Mammary epithelial cell (primary cell): ENCODE results near the gene KDM4B.

Experiments used
- EZH2 ChIP-seq: IDR thresholded peaks from 2 replicates; pipeline ENCODE4 v1.6.1; 2012; ENCODE audit warnings: low read length, inconsistent platforms, borderline replicate concordance
- TF ChIP-seq, protein P1 (sequence below), 2 donors: IDR thresholded peaks in 1 of 2; conservative IDR thresholded peaks in 1 of 2; 2 replicates each; pipeline ENCODE4 v1.5.1; 2011 to 2012; ENCODE audit warnings: inconsistent platforms in 2 of 2, low read length in 2 of 2, mild to moderate bottlenecking in 2 of 2, control low read depth in 1 of 2, low read depth in 1 of 2; ENCODE audit not compliant: insufficient read depth in 1 of 2; ENCODE audit errors: extremely low read depth in 1 of 2

DNA sequence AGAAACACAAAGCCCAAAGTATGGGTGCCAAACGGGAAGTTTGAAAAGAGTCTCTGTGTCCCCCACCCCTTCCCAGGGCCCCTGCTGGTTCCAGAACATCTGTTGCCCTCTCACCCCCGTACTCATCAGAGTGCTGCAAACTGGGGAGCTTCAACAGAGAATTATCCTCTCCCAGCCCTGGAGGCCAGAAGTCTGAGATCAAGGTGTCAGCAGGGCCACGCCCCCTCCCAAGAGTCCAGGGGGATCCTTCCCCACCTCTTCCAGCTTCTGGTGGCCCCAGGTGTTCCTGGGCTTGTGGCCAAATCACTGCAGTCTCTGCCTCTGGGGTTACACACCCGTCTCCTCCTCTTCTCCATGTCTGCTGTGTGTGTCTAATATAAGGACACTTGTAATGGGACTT lies 188.3 kb downstream of the KDM4B start:
- TF ChIP-seq, protein P1, sequence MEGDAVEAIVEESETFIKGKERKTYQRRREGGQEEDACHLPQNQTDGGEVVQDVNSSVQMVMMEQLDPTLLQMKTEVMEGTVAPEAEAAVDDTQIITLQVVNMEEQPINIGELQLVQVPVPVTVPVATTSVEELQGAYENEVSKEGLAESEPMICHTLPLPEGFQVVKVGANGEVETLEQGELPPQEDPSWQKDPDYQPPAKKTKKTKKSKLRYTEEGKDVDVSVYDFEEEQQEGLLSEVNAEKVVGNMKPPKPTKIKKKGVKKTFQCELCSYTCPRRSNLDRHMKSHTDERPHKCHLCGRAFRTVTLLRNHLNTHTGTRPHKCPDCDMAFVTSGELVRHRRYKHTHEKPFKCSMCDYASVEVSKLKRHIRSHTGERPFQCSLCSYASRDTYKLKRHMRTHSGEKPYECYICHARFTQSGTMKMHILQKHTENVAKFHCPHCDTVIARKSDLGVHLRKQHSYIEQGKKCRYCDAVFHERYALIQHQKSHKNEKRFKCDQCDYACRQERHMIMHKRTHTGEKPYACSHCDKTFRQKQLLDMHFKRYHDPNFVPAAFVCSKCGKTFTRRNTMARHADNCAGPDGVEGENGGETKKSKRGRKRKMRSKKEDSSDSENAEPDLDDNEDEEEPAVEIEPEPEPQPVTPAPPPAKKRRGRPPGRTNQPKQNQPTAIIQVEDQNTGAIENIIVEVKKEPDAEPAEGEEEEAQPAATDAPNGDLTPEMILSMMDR (conservative IDR thresholded peaks at IDR 0.05 in 1 of 2, IDR thresholded peaks at IDR 0.05 in 1 of 2; ENCODE audit: extremely low read depth in 1 of 2, insufficient read depth in 1 of 2, low read depth in 1 of 2, low read length in 2 of 2): no peak
- TF ChIP-seq EZH2: no peak
